H9 (cell line): ENCODE data around the gene SNX25. TPM values are rescaled to one million over a fixed set of nuclear protein-coding genes. Genes with fewer than 3 reads are reported as not detected.
A peak's percentile ranks its signal among the peaks of the same experiment; 100 is the strongest.

Source experiments
- DNase-seq: peaks from one replicate; pipeline ENCODE4 v3.0.0-alpha.2; 2017
- H2AFZ ChIP-seq: one replicate; pipeline ENCODE4 v1.6.1; 2013; ENCODE audit warnings: mild to moderate bottlenecking, low read length, control low read depth, moderate library complexity
- H2AK5ac ChIP-seq: 2 replicates; pipeline ENCODE4 v1.6.1; 2013; ENCODE audit warnings: low read length, control low read depth, mixed read lengths; ENCODE audit not compliant: insufficient read length
- H2BK120ac ChIP-seq: one replicate; pipeline ENCODE4 v1.6.1; 2013; ENCODE audit warnings: low read depth, mild to moderate bottlenecking, low read length, control low read depth, inconsistent platforms; ENCODE audit not compliant: poor library complexity, severe bottlenecking
- H2BK12ac ChIP-seq: 2 replicates; pipeline ENCODE4 v1.6.1; 2013; ENCODE audit warnings: low read length, control low read depth, mixed read lengths, low read depth; ENCODE audit not compliant: insufficient read length
- H2BK15ac ChIP-seq: 2 replicates; pipeline ENCODE4 v1.6.1; 2013; ENCODE audit warnings: low read depth, low read length, control low read depth
- H2BK20ac ChIP-seq: one replicate; pipeline ENCODE4 v1.6.1; 2013; ENCODE audit warnings: low read depth, mild to moderate bottlenecking, low read length, control low read depth, inconsistent platforms; ENCODE audit not compliant: poor library complexity, severe bottlenecking
- H2BK5ac ChIP-seq: 2 replicates; pipeline ENCODE4 v1.6.1; 2013; ENCODE audit warnings: low read length, control low read depth, mixed read lengths; ENCODE audit not compliant: insufficient read length
- H3K14ac ChIP-seq: 2 replicates; pipeline ENCODE4 v1.6.1; 2013; ENCODE audit warnings: low read length, control low read depth; ENCODE audit not compliant: insufficient read depth
- H3K18ac ChIP-seq: 2 replicates; pipeline ENCODE4 v1.6.1; 2013; ENCODE audit warnings: low read depth, mild to moderate bottlenecking, mixed read lengths, low read length, control low read depth; ENCODE audit not compliant: insufficient read length
- H3K23ac ChIP-seq: 2 replicates; pipeline ENCODE4 v1.6.1; 2013; ENCODE audit warnings: low read length, control low read depth, mixed read lengths, low read depth; ENCODE audit not compliant: insufficient read length
- H3K23me2 ChIP-seq: 2 replicates; pipeline ENCODE4 v1.6.1; 2013; ENCODE audit warnings: low read depth, mild to moderate bottlenecking, mixed read lengths, low read length, control low read depth; ENCODE audit not compliant: insufficient read length, poor library complexity, severe bottlenecking
- H3K27ac ChIP-seq: 2 replicates; pipeline ENCODE4 v1.5.1; 2013; ENCODE audit warnings: low read length, control low read depth, mixed read lengths, low read depth; ENCODE audit not compliant: insufficient read length
- H3K27me3 ChIP-seq: 2 replicates; pipeline ENCODE4 v1.6.1; 2013; ENCODE audit warnings: low read length, control low read depth, inconsistent platforms; ENCODE audit not compliant: insufficient read depth
- H3K4ac ChIP-seq: 2 replicates; pipeline ENCODE4 v1.6.1; 2013; ENCODE audit warnings: low read depth, mild to moderate bottlenecking, control low read depth, inconsistent platforms, low read length, moderate library complexity
- H3K4me1 ChIP-seq: 2 replicates; pipeline ENCODE4 v1.6.1; 2013; ENCODE audit warnings: low read length, control low read depth, inconsistent platforms; ENCODE audit not compliant: insufficient read depth
- H3K4me2 ChIP-seq: 2 replicates; pipeline ENCODE4 v1.6.1; 2013; ENCODE audit warnings: low read length, control low read depth, mixed read lengths; ENCODE audit not compliant: insufficient read length, insufficient read depth
- H3K56ac ChIP-seq: 2 replicates; pipeline ENCODE4 v1.6.1; 2013; ENCODE audit warnings: low read depth, mild to moderate bottlenecking, mixed read lengths, low read length, control low read depth; ENCODE audit not compliant: insufficient read length
- H3K79me1 ChIP-seq: 2 replicates; pipeline ENCODE4 v1.6.1; 2013; ENCODE audit warnings: low read depth, mild to moderate bottlenecking, moderate library complexity, low read length, control low read depth, inconsistent platforms; ENCODE audit not compliant: insufficient read depth, poor library complexity, severe bottlenecking
- H3K79me2 ChIP-seq: 2 replicates; pipeline ENCODE4 v1.6.1; 2013; ENCODE audit warnings: low read length, control low read depth, inconsistent platforms; ENCODE audit not compliant: insufficient read depth
- H3K9ac ChIP-seq: 2 replicates; pipeline ENCODE4 v1.6.1; 2013; ENCODE audit warnings: low read length, control low read depth, mixed read lengths; ENCODE audit not compliant: insufficient read length; ENCODE audit errors: extremely low read depth
- H3K9me3 ChIP-seq: one replicate; pipeline ENCODE4 v1.6.1; 2013; ENCODE audit warnings: low read depth, low read length, inconsistent platforms; ENCODE audit not compliant: control insufficient read depth
- H3T11ph ChIP-seq: one replicate; pipeline ENCODE4 v1.6.1; 2013; ENCODE audit warnings: mild to moderate bottlenecking, low read length, control low read depth, inconsistent platforms
- H4K20me1 ChIP-seq: one replicate; pipeline ENCODE4 v1.6.1; 2013; ENCODE audit not compliant: control insufficient read depth, insufficient read length, insufficient read depth
- H4K5ac ChIP-seq: 2 replicates; pipeline ENCODE4 v1.6.1; 2013; ENCODE audit warnings: low read depth, mild to moderate bottlenecking, mixed read lengths, low read length, control low read depth; ENCODE audit not compliant: insufficient read length
- H4K8ac ChIP-seq: replicated peaks from 2 replicates; pipeline ENCODE4 v1.6.1; 2013; ENCODE audit warnings: low read length, control low read depth, mixed read lengths, low read depth; ENCODE audit not compliant: insufficient read length
- H4K91ac ChIP-seq: 2 replicates; pipeline ENCODE4 v1.6.1; 2013; ENCODE audit warnings: low read depth, mild to moderate bottlenecking, moderate library complexity, mixed read lengths, low read length, control low read depth; ENCODE audit not compliant: insufficient read length
- H3K27ac Mint-ChIP-seq, 3 experiments: 2 replicates in 2 of 3; 3 replicates in 1 of 3; pipeline ENCODE4 v1.8.0; 2020 to 2021; ENCODE audit warnings: mixed read lengths in 3 of 3, mild to moderate bottlenecking in 1 of 3, moderate library complexity in 1 of 3
- H3K27me3 Mint-ChIP-seq: 2 replicates; pipeline ENCODE4 v1.8.0; 2021; ENCODE audit warnings: low read depth, mild to moderate bottlenecking, moderate library complexity, mixed read lengths
- H3K36me3 Mint-ChIP-seq, 3 experiments: 2 replicates in 2 of 3; 3 replicates in 1 of 3; pipeline ENCODE4 v1.8.0; 2020 to 2021; ENCODE audit warnings: low read depth in 3 of 3, mixed read lengths in 3 of 3; ENCODE audit not compliant: insufficient read depth in 1 of 3
- H3K4me1 Mint-ChIP-seq, 2 experiments: 2 replicates each; pipeline ENCODE4 v1.8.0; 2020; ENCODE audit warnings: mixed read lengths in 2 of 2
- H3K4me3 Mint-ChIP-seq, 2 experiments: 2 replicates in 1 of 2; 3 replicates in 1 of 2; pipeline ENCODE4 v1.8.0; 2020 to 2021; ENCODE audit warnings: mild to moderate bottlenecking in 2 of 2, mixed read lengths in 2 of 2, moderate library complexity in 1 of 2
- H3K9me3 Mint-ChIP-seq, 2 experiments: 2 replicates in 1 of 2; 3 replicates in 1 of 2; pipeline ENCODE4 v1.8.0; 2020; ENCODE audit warnings: mild to moderate bottlenecking in 2 of 2, mixed read lengths in 2 of 2, moderate library complexity in 1 of 2
- CTCF ChIP-seq: fragments of 200-600 bp; sonication (generic); conservative IDR thresholded peaks from 3 replicates; pipeline ENCODE4 v1.8.0; 2021; ENCODE audit warnings: antibody characterized with exemption, mild to moderate bottlenecking
- WGBS: extraction: QIAGEN DNeasy Blood & Tissue Kit; methylation state at CpG from one replicate; pipeline ENCODE4 v1.1.7; 2013; ENCODE audit warnings: missing lambda C conversion rate, low lambda C conversion rate, mixed read lengths; ENCODE audit not compliant: insufficient read length; ENCODE audit errors: extremely low coverage; 5-methylcytosine and 5-hydroxymethylcytosine counted together
- total RNA-seq: library from RNA; stranded (reverse); gene quantifications from 2 replicates; pipeline ENCODE4 v1.2.1, GENCODE V29; 2021

The SNX25 gene
- total RNA-seq, 1 experiment from 2014 or later: 28.2 TPM

- Histone ChIP-seq H3K14ac (no peak overlapping the region), H3T11ph (no peak overlapping the region), H2BK15ac (no peak overlapping the region), H3K27ac (no peak overlapping the region), H3K4me2 (no peak overlapping the region), H3K27me3 (no peaks in the 10 kb centered on the region), H4K5ac (no peak overlapping the region), H2BK20ac (no peak overlapping the region), H2BK120ac (no peak overlapping the region), H3K23ac (no peak overlapping the region), H3K56ac (no peak overlapping the region), H3K9me3 (no peaks in the 10 kb centered on the region), H3K79me2 (no peaks in the 10 kb centered on the region), H3K4ac (no peak overlapping the region), H3K4me1 (0 out of 2 replicates have a peak, but pooled peaks cover 2% of the 10 kb centered on the region), H2AK5ac (no peak overlapping the region), H4K8ac (no peak overlapping the region), H2BK5ac (no peak overlapping the region), H3K18ac (no peak overlapping the region), H2AFZ (no peak overlapping the region), H2BK12ac (no peak overlapping the region), H3K9ac (no peak overlapping the region), H3K79me1 (no peaks in the 10 kb centered on the region), H4K91ac (no peak overlapping the region), H4K20me1 (no peaks in the 10 kb centered on the region), H3K23me2 (no peaks in the 10 kb centered on the region)
- H3K36me3 Mint-ChIP-seq: peaks cover 0 to 11% (median 11%) of the 10 kb centered on the region in 3 experiments; a peak in 5 of 7 replicates
- no peak for TF ChIP-seq CTCF
- no peaks in the 10 kb centered on the region for H3K27me3 Mint-ChIP-seq
- no peak overlapping the region for H3K4me3 Mint-ChIP-seq
- no peaks in the 10 kb centered on the region for H3K9me3 Mint-ChIP-seq
- no CpG with 5 or more reads among the region's 6 CpGs for WGBS
- peaks cover 10 to 14% of the 10 kb centered on the region in 2 experiments for H3K4me1 Mint-ChIP-seq
- DNase-seq: no peak
- H3K27ac Mint-ChIP-seq: peak overlapping the region in 2 of 3 experiments; percentile 19 to 90; a peak in 2 of 7 replicates
Observed at GRCh38 chr4:185285632-185286393, 76.4 kb downstream of the SNX25 start.
